GM19455 (cell line): ENCODE data around the gene ACTR5.

ENCODE experiments used
- ATAC-seq: cut with Tn5 transposase; IDR thresholded peaks from one replicate; pipeline ENCODE4 v1.9.1; 2021; ENCODE audit not compliant: unreplicated experiment

Gene ACTR5

DNA sequence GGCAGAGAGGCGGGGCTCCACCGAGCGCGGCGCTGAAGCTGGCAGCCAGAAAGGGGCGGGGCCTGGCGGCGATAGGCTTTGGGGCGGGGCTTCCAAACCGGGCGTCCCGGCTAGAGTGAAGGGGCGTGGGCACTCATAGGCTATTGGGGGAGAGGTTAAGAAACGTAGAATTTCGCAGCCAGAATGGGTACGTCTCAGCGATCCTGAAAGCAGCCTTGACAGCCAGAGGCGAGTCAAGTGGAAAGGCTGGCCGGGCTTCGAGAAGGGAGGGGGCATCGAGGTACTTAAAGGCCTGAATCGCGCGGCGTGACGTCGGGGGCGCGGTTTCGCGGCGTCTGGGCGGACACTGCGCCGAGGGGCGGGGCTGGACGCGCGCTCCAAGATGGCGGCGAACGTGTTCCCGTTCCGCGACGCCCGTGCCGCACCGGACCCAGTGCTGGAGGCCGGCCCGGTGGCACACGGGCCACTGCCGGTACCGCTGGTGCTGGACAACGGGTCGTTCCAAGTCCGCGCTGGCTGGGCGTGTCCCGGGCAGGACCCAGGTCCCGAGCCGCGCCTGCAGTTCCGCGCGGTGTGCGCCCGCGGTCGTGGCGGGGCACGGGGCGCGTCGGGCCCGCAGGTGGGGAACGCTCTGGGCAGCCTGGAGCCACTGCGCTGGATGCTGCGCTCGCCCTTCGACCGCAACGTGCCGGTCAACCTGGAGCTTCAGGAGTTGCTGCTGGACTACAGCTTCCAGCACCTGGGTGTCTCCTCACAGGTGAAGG is at the start of gene ACTR5:
ACTR5 (plus strand) TSS at position 364 of the 764 bp plus-strand sequence; CDS start at position 383, 19 bp downstream.
- peak; percentile 88 for ATAC-seq

DNA sequence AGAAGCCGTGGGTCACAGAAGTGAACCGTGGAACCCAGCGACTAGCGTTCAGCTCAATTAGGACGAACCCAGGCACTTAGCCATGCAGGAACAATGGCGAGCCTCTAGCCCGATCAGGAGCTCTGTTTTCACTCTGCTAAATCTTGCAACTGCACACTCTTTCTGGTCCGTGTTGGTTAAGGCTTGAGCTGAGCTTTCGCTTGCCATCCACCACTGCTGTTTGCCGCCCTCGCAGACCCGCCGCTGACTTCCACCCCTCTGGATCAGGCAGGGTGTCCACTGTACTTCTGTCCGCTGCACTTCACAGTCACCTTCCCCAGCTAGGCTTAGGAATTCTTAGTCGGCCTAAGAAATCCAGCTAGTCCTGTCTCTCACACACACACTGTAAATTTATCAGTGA is 49.7 kb upstream of the ACTR5 start:
- ATAC-seq, result no peak

DNA sequence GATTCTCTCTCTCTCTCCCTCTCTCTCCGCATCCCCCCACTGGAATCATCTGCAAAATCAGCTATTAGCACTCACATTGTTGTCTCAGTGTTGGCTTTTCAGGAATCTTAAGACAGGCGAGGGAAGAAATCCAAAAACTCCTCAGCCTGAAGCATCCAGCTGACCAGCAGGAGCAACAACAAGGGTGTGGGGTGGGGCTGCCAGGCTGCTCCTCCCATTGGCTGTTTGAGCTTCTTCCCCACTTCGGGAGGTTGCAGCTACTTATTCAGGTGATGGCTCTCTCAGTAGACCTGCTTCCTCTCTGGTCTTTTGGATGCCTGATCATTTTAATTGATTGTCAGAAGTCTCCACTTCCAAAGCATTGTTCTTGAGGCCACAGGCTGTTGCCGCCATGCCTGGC is 48.1 kb upstream of the ACTR5 start:
- no peak for ATAC-seq

DNA sequence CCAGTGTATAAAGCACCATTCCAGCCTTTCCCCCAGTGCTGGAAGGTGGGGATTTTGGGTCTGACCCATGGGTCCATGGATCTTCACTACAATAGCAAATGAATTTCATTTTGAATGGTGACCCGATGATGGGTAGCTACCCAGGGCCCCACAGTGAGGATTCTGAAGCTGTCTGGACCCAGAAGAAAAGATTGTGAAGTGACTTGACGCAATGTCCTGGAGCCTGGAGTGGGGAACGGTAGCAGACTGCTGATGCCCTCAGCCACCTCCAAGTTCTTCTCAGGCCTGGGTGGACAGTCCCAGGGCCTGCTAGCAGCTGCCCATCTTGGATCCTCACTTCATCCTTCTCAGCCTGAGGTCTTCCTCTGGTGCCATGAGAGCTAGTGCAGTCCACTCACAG is 47.3 kb upstream of the ACTR5 start:
- ATAC-seq, result no peak

GRCh38 chr20:38703526-38703925 is 44.7 kb upstream of the ACTR5 start:
- no peak for ATAC-seq

GRCh38 chr20:38704136-38704535 is 44.1 kb upstream of the ACTR5 start:
- ATAC-seq, result no peak

- no peak for ATAC-seq
These were observed 41.8 kb upstream of the ACTR5 start for GRCh38 chr20:38706509-38706908.

DNA sequence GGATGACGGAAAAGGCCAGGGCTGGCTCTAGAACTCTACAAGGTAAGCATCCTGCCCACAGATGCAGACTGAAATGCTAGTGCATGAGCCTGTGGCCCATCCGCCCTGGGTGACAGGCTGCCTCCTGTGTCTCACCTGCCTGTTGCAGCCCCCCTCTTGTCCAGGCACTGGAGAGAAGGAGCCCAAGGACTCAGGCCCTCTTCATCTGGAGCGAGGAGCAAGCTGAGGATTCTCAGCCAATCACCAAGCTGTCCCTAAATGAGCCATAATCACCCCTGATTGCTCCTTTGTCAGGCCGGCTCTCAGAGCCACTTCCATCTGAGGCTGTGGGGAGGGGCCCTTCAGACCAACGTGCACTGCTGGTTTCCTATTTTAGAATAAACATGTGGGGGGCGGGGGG is 34.0 kb upstream of the ACTR5 start:
- ATAC-seq, result no peak

DNA sequence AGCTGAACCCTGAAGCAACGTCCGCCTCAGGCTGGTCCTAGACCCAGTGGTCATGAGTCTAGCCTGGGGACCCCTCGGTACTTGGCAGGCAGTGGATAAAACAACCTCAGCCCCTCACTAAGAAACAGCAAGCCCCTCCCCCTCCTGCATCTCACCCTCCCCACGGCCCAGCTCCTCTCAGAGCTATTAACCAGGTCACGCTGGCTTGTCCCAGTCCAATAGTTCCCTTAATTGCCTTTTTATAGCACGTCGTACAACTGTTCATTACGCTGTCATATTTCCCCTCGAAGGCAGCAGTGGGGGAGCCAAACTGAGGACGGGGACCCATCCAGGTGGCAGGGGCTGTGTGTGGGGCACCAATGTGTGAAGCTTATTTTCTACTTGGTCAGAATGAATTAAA is 32.6 kb upstream of the ACTR5 start:
- no peak for ATAC-seq

GRCh38 chr20:38722683-38723016 is 25.6 kb upstream of the ACTR5 start:
- no peak for ATAC-seq

DNA sequence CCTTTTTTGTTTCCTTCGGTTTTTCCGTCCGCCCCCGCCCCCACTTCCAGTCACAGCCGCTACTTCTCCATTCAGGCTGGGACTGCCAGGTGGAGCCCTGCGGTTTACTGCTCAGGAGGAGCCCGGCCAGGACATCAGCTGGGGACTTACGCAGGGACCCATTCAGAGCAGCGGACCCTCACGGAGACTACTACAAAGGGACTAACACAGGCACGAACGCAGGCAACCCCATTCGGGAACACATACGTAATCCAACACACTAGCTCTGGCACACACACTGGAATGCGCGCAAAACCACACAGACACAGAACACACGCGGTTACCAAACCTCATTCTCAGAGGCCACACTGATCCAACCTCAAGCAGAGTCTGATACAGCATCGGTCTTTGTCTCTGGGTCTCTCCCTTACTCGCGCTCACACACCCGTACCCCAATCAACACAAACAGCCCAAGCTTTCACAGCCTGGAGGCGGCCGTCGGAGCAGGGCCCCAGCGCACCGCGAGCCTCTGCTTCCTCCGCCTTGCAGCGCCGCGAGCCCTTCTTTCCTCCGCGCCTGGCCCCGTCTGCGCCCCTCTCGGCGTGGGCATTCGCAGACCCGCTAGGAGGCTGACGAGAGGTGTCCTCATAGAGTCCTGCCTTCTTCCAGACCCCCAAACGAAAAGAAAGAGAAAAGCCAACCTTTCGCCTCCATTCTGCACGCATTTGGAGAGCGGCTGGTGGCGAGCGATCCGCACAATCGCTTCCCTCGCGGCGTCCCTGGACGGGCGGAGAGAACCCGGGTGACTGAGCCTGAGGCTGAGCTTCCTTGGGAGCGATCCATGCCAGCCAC is 25.0 kb upstream of the ACTR5 start:
- no peak for ATAC-seq

DNA sequence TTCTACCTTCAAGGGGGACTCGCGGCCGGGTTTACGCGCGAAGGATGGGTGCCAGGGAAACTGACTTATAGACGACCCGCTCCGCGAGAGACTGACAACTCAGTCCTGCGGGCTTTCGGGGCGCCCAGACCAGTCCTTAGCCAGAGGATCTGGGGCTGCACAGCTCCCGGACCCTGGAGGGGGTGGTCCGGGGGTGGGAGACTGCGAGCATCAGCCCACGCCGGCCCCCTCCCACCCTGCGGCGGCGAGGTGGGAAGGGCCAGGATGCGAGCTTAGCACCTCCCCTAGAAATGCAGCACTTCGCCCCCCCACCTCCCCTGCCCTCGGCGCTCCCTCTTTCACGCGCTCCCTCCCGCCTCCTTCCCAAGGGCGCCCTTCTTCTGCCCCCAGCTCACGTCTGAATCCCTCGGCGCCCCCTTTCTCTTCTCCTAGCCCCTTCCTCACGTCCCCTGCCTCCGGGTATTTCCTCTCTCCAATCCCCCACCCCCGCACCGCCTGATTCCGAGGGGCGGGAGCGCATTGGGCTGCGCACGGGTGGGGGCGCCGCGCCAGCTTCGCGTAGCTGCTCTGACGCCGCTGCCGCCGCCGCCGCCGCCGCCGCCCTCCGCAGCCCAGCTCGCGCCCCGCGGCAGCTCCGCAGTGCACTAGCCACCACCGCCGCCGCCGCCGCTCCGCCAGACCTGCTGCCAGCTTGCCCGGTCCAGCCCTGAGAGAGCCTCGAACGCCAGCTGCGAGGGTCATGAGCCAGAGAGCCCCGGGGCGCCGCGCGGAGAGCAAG is 24.2 kb upstream of the ACTR5 start, which contains the start of gene SLC32A1:
SLC32A1 (plus strand) TSS at position 639 of the 778 bp plus-strand sequence. CDS start 239 bp downstream, outside the sequence.
- ATAC-seq, result no peak

DNA sequence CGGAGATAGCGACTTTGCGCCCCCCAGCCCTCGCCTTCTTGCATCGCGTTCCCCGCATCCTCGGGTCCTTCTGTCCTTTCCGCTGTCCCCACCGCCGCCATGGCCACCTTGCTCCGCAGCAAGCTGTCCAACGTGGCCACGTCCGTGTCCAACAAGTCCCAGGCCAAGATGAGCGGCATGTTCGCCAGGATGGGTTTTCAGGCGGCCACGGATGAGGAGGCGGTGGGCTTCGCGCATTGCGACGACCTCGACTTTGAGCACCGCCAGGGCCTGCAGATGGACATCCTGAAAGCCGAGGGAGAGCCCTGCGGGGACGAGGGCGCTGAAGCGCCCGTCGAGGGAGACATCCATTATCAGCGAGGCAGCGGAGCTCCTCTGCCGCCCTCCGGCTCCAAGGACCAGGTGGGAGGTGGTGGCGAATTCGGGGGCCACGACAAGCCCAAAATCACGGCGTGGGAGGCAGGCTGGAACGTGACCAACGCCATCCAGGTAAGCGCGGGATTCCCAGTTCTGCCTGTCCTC is 23.6 kb upstream of the ACTR5 start:
- no peak for ATAC-seq

- no peak for ATAC-seq
These were observed 22.9 kb upstream of the ACTR5 start for GRCh38 chr20:38725148-38725901.

DNA sequence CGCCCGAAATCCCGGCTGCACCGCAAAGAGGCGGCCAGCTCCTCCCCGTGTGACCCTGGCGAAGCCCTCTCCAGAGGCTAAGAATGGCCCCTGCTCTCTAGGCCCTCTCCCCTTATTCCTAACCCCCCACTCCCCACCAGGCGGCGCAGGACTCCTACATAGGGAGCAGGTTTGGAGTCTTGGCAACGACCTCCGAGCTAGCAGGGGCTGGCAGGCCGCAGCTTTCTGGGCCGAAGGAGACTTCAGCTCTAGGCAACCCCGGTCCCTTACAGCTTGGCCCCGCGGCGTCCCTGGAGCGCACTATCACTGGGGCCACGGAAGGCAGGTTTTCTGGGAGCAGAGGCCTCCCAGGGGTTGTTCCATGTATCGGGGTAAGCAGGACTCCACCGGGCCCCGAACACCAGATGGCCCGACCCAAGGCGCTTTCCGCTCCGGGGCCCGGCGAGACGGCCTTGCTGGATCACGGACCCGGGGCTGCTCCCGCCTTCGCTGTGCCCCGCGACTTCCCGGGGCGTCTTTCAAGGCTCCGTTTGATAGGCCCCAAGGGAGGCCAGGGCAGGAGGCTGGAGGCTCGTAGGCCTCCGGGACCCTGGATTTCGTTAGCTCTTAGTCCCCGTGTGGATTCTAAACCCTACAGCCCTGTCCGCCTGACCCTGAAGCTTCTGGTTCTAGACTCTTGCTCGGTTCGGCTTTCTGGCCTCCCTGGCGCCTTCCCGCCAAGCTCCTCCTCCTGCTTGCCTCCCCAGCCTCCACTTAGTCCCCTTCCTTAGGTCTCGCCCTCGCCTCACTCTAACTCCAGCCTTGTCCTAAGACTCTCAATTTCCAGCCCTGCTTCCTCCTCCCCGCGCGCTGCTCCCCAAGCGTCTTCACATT is 22.1 kb upstream of the ACTR5 start:
- ATAC-seq, result no peak

- no peak for ATAC-seq
These were observed 21.3 kb upstream of the ACTR5 start for GRCh38 chr20:38726804-38727606.

GRCh38 chr20:38727607-38728190 is 20.6 kb upstream of the ACTR5 start:
- ATAC-seq, result no peak

DNA sequence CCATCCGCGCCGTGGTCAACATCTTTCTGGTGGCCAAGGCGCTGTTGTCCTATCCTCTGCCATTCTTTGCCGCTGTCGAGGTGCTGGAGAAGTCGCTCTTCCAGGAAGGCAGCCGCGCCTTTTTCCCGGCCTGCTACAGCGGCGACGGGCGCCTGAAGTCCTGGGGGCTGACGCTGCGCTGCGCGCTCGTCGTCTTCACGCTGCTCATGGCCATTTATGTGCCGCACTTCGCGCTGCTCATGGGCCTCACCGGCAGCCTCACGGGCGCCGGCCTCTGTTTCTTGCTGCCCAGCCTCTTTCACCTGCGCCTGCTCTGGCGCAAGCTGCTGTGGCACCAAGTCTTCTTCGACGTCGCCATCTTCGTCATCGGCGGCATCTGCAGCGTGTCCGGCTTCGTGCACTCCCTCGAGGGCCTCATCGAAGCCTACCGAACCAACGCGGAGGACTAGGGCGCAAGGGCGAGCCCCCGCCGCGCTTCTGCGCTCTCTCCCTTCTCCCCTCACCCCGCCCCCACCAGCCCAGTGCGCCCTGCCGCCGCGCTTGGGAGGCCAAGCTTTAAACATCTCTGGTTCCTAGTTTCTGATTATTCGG is 20.0 kb upstream of the ACTR5 start:
- no peak for ATAC-seq
